Choroid plexus epithelial cell (primary cell): ENCODE results near the gene LYPD6B.

Experiments
- DNase-seq: peaks from one replicate; pipeline ENCODE4 v3.0.0-alpha.2; 2010; ENCODE audit warnings: low read depth
- H3K4me3 ChIP-seq: 2 replicates; pipeline ENCODE4 v1.5.1; 2011; ENCODE audit warnings: low read depth, mild to moderate bottlenecking, control low read depth, low read length, moderate library complexity
- TF ChIP-seq, protein P1 (sequence below): conservative IDR thresholded peaks from 2 replicates; pipeline ENCODE4 v1.5.1; 2011; ENCODE audit warnings: low read depth, mild to moderate bottlenecking, control low read depth, inconsistent platforms, low read length, moderate library complexity

LYPD6B gene

DNA sequence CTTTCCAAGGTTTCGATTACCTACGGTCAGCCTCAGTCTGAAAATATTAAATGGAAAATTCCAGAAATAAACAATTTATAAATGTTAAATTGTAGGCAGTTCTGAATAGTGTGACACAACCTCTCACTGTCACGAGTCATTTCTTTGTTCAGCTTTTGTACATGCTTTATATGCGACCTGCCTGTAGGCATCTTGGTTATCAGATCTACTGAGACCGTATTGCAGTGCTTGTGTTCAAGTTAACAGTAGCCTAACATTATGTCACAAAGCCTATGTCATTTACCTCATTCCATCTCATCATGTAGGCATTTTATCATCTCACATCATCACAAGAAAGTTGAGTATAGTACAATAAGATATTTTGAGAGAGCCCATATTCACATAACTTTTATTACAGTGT lies 77.3 kb downstream of the LYPD6B start:
- no peak overlapping the region for H3K4me3 ChIP-seq
- TF ChIP-seq, protein P1, sequence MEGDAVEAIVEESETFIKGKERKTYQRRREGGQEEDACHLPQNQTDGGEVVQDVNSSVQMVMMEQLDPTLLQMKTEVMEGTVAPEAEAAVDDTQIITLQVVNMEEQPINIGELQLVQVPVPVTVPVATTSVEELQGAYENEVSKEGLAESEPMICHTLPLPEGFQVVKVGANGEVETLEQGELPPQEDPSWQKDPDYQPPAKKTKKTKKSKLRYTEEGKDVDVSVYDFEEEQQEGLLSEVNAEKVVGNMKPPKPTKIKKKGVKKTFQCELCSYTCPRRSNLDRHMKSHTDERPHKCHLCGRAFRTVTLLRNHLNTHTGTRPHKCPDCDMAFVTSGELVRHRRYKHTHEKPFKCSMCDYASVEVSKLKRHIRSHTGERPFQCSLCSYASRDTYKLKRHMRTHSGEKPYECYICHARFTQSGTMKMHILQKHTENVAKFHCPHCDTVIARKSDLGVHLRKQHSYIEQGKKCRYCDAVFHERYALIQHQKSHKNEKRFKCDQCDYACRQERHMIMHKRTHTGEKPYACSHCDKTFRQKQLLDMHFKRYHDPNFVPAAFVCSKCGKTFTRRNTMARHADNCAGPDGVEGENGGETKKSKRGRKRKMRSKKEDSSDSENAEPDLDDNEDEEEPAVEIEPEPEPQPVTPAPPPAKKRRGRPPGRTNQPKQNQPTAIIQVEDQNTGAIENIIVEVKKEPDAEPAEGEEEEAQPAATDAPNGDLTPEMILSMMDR = no peak
- no peak for DNase-seq

DNA sequence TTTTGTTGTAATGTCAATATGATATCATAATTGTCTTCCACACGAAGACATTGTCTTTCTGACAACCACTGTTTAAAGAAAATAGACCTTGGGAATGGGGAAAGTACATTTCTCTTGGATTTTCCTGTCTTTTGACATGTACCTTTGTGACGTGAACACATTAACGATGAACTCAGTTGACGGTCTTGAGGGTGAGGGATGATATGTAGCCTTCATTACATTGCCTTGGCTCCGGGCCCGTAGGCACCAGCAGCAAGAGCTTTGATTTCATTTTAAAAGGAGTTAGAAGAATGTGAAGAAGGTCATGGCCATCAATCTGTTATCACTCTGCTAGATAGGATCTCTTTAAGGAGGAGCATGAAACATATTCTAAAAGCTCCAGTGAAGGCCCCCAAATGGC lies 80.9 kb downstream of the LYPD6B start:
- TF ChIP-seq, protein P1 = no peak
- no peak for DNase-seq

DNA sequence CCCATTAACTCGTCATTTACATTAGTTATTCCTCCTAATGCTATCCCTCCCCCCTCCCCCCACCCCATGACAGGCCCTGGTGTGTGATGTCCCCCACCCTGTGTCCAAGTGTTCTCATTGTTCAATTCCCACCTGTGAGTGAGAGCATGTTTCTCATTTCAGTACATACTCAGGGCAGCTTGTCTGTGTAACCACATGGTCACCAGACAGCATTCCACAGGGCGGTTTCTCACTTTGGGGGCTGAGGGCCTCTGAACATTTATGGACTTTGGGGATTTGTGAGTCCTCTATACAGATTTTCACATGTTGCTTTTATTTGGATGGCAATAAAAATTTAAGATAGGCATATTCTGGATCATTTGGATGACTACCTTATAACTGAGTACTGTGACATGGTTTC lies 84.0 kb downstream of the LYPD6B start:
- no peak for DNase-seq
- H3K4me3 ChIP-seq = no peak overlapping the region
- TF ChIP-seq, protein P1 = no peak

More for the DNA sequence above, 80.9 kb downstream of the LYPD6B start:
- H3K4me3 ChIP-seq = no peak overlapping the region

DNA sequence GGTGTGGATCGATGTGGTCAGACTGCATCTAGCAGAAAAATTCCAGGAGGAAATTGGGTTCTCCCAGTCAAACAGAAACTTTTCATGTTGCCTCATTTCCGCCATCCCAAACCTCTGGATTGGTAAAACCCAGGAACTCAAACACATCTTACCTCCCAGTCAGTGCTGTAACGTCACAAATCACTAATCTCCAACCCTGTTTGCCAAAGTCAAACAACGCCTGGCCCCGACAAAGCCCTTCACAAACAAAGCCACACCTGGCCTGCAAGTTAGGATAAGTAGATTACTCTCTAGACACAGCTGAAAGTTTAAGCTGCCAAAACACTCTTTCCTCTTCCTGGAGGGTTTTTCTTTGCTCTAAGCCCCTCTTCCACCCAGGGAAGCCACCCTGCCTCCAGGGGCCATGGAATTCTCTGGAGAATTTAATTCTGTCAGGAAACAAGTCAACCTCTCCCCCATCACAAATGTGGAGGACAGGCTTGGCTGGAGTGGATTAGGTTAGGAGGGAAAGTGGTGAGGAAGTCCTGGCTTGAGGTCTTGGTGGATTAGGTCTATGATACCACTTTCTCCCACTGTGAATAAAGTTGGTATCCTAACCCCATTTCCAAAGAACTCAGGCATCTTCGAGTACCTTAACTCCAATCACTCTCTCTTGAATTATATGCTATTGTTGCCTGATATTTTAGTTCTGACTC lies 86.7 kb downstream of the LYPD6B start:
- no peak for DNase-seq
- H3K4me3 ChIP-seq = no peak overlapping the region
- TF ChIP-seq, protein P1 = no peak

DNA sequence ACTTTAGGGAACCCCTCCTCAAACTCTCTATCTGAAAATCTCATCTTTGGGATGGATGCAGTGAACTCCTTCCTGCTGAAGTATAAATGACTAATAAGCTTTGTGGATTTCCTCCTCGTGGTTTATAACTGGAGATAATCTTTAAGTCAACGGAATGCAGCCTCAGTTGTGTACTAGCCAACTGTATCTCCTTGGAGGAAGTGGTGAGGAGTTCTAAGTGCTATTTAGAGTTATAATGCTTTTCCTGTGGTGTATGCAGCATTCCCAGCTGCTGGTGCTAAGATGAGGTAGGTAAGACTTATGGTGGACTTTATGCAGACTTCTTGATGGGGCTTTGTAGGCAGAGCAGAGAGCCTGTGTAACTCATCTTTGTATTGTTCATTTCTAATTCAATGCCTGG lies 90.9 kb downstream of the LYPD6B start:
- TF ChIP-seq, protein P1 = no peak
- no peak for DNase-seq

DNA sequence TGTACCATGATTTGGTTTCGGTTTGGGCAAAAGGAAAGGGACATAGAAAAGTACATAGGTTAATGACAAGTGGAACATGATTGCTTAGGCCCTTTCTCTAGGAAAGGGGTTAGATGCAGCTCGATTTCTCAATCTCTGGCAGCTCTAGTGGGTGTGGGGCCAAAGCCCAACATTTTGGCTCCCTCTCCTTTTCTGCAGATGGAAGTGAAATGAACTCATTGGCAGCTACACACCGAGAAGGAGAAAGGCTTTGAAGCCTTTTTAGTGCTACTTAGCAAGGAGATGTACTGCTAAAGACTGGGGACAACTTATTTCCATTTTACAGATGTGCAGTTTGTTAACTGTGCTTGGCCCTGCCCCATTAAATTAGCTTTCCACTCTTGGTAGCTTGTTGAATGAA lies 93.8 kb downstream of the LYPD6B start:
- TF ChIP-seq, protein P1 = no peak
- no peak overlapping the region for H3K4me3 ChIP-seq
- no peak for DNase-seq

More for the DNA sequence above, 90.9 kb downstream of the LYPD6B start:
- no peak overlapping the region for H3K4me3 ChIP-seq

DNA sequence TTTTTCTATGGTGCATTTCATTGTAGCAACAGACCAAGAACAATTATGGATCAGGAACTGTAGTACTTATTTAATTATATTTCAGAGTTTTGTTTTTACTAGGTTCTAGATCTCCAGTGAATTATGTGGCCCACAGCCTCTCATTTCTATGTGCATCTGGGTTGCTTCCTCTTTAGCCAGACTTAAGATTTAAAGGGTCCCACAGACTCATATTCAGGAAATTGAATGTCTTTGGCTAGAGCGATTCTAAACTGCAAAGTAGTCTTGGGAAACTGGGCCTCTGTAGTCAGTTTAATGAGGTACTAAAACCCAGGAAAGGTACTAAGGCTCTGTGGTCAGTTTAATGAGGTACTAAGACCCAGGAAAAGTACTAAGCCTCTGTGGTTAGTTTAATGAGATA lies 94.4 kb downstream of the LYPD6B start:
- TF ChIP-seq, protein P1 = no peak
- DNase-seq = no peak
- no peak overlapping the region for H3K4me3 ChIP-seq
